Peyer's patch (tissue), 4 donors: ENCODE measurements around the gene PNPLA3. TPM values are rescaled to one million over a fixed set of nuclear protein-coding genes. Genes with fewer than 3 reads are reported as not detected.

Experiments used
- DNase-seq, 3 donors: peaks; one replicate each; pipeline ENCODE4 v3.0.0-alpha.2; 2017 to 2019
- H3K27ac ChIP-seq, 4 donors: fragments of 200-600 bp; sonication (generic); one replicate each; pipeline ENCODE4 v1.5.1; 2016 to 2019
- H3K27me3 ChIP-seq, 2 donors: fragments of 200-600 bp; sonication (generic); one replicate each; pipeline ENCODE4 v1.5.1; 2019
- H3K36me3 ChIP-seq, 3 donors: fragments of 200-600 bp; sonication (generic); one replicate each; pipeline ENCODE4 v1.5.1; 2016 to 2019
- H3K4me1 ChIP-seq, 4 donors: fragments of 200-600 bp; sonication (generic); one replicate each; pipeline ENCODE4 v1.5.1; 2016 to 2019
- H3K4me3 ChIP-seq, 4 donors: fragments of 200-600 bp; sonication (generic); 1 replicate in 3 of 4; 2 replicates in 1 of 4; pipeline ENCODE4 v1.5.1; 2016 to 2019; ENCODE audit warnings: mild to moderate bottlenecking in 1 of 4
- H3K9me3 ChIP-seq, 4 donors: fragments of 200-600 bp; sonication (generic); one replicate each; pipeline ENCODE4 v1.5.1; 2016 to 2019; ENCODE audit warnings: mild to moderate bottlenecking in 1 of 4
- POLR2A ChIP-seq, 2 donors: fragments of 450-650 bp; IDR thresholded peaks; one replicate each; pipeline ENCODE4 v1.5.1; 2017; ENCODE audit warnings: antibody characterized with exemption in 2 of 2, mild to moderate bottlenecking in 2 of 2, moderate library complexity in 2 of 2
- total RNA-seq, 4 donors: library from RNA; depleted of rRNA; stranded (reverse); fragments of >200 nt; gene quantifications; one replicate each; pipeline ENCODE4 v1.1.0, GENCODE V29; 2016
- TF ChIP-seq, protein P1 (sequence below), 6 experiments: fragments of 450-650 bp in 4 of 6; fragments of 200-600 bp in 2 of 6; sonication (generic) in 1 of 6; IDR thresholded peaks; one replicate each; pipeline ENCODE4 v1.5.1; 2017 to 2019; ENCODE audit warnings: antibody characterized with exemption in 6 of 6, mild to moderate bottlenecking in 3 of 6, moderate library complexity in 1 of 6

PNPLA3 gene
- total RNA-seq, 4 donors from 2014 or later, result 0.80 to 6.6 (median 2.5) TPM

DNA sequence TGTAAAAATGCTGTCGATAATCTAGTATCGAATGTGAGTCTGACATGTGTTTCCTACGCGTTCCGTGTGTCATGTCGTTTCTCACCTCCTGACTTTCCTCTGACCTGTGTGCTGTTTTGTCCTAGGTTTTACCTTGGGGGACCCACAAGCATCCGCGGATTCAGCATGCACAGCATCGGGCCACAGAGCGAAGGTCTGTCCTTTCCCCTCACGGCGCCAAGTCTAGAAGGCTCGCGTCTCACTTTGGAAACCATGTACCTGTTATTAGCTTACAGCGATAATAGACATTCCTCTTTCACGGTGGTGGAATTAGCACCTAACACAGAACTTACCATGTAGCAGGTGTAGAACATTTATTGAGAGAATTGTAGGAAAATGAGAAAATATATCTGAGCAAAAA lies 60.2 kb downstream of the PNPLA3 start:
- H3K27me3 ChIP-seq, result no peaks in the 10 kb centered on the region
- peaks cover 0 to 94% (median 0%) of the 10 kb centered on the region in 3 donors for H3K36me3 ChIP-seq
- DNase-seq, result no peak
- TF ChIP-seq, protein P1, sequence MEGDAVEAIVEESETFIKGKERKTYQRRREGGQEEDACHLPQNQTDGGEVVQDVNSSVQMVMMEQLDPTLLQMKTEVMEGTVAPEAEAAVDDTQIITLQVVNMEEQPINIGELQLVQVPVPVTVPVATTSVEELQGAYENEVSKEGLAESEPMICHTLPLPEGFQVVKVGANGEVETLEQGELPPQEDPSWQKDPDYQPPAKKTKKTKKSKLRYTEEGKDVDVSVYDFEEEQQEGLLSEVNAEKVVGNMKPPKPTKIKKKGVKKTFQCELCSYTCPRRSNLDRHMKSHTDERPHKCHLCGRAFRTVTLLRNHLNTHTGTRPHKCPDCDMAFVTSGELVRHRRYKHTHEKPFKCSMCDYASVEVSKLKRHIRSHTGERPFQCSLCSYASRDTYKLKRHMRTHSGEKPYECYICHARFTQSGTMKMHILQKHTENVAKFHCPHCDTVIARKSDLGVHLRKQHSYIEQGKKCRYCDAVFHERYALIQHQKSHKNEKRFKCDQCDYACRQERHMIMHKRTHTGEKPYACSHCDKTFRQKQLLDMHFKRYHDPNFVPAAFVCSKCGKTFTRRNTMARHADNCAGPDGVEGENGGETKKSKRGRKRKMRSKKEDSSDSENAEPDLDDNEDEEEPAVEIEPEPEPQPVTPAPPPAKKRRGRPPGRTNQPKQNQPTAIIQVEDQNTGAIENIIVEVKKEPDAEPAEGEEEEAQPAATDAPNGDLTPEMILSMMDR (IDR thresholded peaks at IDR 0.05), result no peak
- no peak for TF ChIP-seq POLR2A (IDR thresholded peaks at IDR 0.05)
- H3K4me3 ChIP-seq, result no peak overlapping the region
- H3K27ac ChIP-seq, result no peak overlapping the region
- no peaks in the 10 kb centered on the region for H3K4me1 ChIP-seq
- H3K9me3 ChIP-seq, result no peaks in the 10 kb centered on the region

DNA sequence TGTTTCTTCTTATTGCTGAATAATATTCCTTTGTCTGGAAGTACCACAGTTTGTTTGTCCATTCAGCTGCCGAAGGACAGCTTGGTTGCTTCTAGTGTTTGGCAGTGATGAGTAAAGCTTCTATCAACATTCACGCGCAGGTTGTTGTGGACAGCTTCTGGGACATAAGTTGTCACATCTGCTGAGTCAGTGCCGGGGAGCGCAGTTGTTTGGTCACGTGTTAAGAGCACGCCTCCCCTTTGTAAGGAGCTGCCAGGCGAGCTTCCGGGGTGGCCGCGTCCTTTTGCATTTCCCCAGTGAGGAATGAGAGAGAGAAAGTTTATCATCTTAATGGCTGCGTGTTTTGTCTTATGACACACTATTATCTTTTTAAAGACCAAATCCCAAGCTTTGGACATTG lies 61.9 kb downstream of the PNPLA3 start:
- no peak for DNase-seq
- H3K9me3 ChIP-seq, result no peaks in the 10 kb centered on the region
- no peaks in the 10 kb centered on the region for H3K27me3 ChIP-seq
- no peaks in the 10 kb centered on the region for H3K4me1 ChIP-seq
- H3K27ac ChIP-seq, result no peak overlapping the region
- H3K36me3 ChIP-seq, result peaks cover 0 to 95% (median 0%) of the 10 kb centered on the region in 3 donors
- TF ChIP-seq, protein P1 (IDR thresholded peaks at IDR 0.05), result no peak
- TF ChIP-seq POLR2A (IDR thresholded peaks at IDR 0.05), result no peak
- no peak overlapping the region for H3K4me3 ChIP-seq

DNA sequence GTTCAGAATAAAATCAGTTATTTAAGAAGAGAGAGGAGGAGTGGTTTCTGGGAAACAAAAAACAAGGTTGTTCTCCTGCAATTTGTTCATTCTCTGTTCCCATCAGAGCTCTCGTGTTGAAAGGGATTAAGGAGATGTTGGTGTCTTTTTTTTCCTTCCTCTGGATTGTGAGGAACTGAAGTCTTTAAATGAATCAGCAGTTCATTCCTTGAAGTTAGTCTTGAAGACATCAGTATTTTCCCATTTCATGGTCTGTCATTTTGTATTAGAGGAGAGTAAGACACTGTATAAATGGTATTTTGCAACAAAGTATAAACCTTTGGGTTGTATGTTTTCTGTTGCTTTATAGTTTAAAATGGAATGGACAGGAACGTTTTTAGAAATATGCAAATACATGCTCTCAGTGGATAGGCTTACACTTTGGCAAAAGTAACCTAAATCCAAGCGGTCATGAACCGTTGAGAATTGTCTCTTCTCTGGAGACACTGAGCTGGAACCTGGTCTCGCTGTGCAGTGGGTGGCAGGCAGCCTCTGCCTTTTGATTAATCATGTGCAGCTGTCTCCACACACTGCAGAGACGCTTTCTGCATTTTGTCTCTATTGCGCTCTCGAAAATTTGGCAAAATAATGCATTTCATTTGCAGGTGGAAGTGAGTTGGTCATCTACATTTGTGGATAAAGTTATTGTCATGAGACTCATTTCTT lies 64.7 kb downstream of the PNPLA3 start:
- peaks cover 0 to 94% (median 0%) of the 10 kb centered on the region in 3 donors for H3K36me3 ChIP-seq
- no peak overlapping the region for H3K27ac ChIP-seq
- no peaks in the 10 kb centered on the region for H3K9me3 ChIP-seq
- no peak for DNase-seq
- no peaks in the 10 kb centered on the region for H3K4me1 ChIP-seq
- TF ChIP-seq, protein P1 (IDR thresholded peaks at IDR 0.05), result no peak
- TF ChIP-seq POLR2A (IDR thresholded peaks at IDR 0.05), result no peak
- no peaks in the 10 kb centered on the region for H3K27me3 ChIP-seq
- H3K4me3 ChIP-seq, result no peak overlapping the region

DNA sequence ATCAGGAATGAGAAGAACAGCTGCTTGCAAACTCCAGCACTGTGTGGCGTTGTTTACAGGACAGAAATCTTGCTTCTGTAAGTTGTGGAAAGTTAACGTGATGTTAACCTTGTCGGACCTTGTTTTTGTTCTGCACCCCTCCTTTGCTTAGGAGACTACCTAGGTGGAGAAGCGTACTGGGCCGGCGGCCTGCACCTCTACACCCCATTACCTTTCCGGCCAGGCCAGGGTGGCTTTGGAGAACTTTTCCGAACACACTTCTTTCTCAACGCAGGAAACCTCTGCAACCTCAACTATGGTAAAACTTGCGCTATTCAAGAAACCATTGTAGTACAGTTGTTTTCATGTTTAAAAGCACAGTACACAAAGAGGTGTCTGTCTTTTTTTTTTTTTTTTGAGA lies 65.4 kb downstream of the PNPLA3 start:
- Histone ChIP-seq H3K9me3 (no peaks in the 10 kb centered on the region), H3K4me3 (no peak overlapping the region), H3K36me3 (peaks cover 0 to 87% (median 0%) of the 10 kb centered on the region in 3 donors), H3K27me3 (no peaks in the 10 kb centered on the region), H3K27ac (no peak overlapping the region), H3K4me1 (no peaks in the 10 kb centered on the region)
- TF ChIP-seq, protein P1 (IDR thresholded peaks at IDR 0.05), result no peak
- TF ChIP-seq POLR2A (IDR thresholded peaks at IDR 0.05), result no peak
- DNase-seq, result no peak

DNA sequence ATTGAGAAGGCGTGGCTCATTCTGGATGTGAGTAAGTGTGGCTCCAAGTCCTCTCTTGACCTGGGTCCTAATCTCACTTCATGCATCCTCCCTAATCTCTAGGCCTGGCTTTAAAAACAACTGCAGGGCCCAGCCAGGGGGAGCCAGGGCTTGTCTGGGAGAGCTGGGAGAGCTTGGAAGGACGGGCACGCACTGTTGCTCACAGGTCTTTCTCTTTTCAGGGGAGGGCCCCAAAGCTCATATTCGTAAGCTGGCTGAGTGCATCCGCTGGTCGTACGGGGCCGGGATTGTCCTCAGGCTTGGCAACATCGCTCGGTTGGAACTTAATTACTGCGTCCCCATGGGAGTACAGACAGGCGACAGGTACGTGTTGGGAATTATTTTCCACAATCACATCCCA lies 66.4 kb downstream of the PNPLA3 start:
- no peak for DNase-seq
- H3K27ac ChIP-seq, result no peak overlapping the region
- no peaks in the 10 kb centered on the region for H3K9me3 ChIP-seq
- peaks cover 0 to 87% (median 0%) of the 10 kb centered on the region in 3 donors for H3K36me3 ChIP-seq
- H3K27me3 ChIP-seq, result no peaks in the 10 kb centered on the region
- TF ChIP-seq, protein P1 (IDR thresholded peaks at IDR 0.05), result no peak
- no peak for TF ChIP-seq POLR2A (IDR thresholded peaks at IDR 0.05)
- no peaks in the 10 kb centered on the region for H3K4me1 ChIP-seq
- H3K4me3 ChIP-seq, result no peak overlapping the region
